ENCODE data around the gene MTNR1A. TPM values are rescaled to one million over a fixed set of nuclear protein-coding genes. Genes with fewer than 3 reads are reported as not detected.
A peak's percentile ranks its signal among the peaks of the same experiment; 100 is the strongest.

The MTNR1A gene
- total and polyA plus RNA-seq, 2 experiments from 2014 or later = 0.32 to 1.4 TPM

DNA sequence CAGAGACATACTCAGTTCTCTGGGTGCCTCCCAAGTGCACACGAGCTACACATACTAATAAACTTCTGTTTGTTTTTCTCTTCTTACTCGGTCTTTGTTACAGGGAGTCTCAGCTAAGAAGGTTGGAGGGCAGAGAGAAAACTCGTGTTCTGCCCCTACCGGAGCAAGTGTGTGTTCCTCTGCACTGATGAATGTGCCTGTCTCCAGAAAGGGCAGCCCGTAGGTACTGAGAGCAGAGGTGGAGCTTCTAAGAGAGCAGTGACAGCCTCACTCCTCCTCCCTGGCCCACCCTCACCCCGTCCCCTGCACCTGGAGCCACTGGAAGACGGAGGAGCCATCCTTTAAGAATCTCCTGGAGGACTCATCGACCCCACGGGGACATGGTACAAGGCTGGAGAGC lies 67.6 kb downstream of the MTNR1A start (continued):
- TF ChIP-seq, protein P1, sequence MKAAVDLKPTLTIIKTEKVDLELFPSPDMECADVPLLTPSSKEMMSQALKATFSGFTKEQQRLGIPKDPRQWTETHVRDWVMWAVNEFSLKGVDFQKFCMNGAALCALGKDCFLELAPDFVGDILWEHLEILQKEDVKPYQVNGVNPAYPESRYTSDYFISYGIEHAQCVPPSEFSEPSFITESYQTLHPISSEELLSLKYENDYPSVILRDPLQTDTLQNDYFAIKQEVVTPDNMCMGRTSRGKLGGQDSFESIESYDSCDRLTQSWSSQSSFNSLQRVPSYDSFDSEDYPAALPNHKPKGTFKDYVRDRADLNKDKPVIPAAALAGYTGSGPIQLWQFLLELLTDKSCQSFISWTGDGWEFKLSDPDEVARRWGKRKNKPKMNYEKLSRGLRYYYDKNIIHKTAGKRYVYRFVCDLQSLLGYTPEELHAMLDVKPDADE (IDR thresholded peaks at IDR 0.05) = no peak
- TF ChIP-seq JUNB (IDR thresholded peaks at IDR 0.05; ENCODE audit: unreplicated experiment) = no peak

DNA sequence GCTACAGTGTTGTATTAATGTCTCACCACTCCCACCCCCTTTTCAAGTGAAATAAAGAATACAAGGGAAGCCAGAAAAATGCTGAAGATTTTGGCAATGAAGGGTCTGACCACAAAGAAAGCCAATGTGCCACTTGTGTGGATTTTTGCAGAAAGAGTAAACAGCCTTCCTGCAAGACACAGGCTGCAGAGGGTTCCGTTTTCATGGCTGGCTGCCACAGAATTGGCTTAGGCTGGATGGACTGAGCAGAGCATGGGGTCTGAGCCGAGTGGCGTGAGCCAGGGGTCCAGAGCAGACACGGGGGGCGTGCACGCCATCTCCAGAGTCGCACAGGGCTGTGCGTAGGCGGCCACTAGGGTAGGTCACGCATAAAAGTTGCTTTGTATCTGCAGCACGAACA lies 69.2 kb downstream of the MTNR1A start:
- Histone ChIP-seq H2AFZ (peak overlapping the region; percentile 52; the same call in 1 of the 2 replicates), H3K9me2 (ENCODE audit: insufficient read depth) (peaks cover under 1% of the 10 kb centered on the region; the same call in 1 of the 2 replicates), H3K27me3 (ENCODE audit: insufficient read depth) (no peaks in the 10 kb centered on the region), H3K27ac (ENCODE audit: low read depth) (no peak overlapping the region), H3F3A (replicated peaks; ENCODE audit: low read depth) (no peaks in the 10 kb centered on the region), H3K4me2 (no peak overlapping the region), H3K4me3 (no peak overlapping the region), H3K36me3 (ENCODE audit: insufficient read depth) (no peaks in the 10 kb centered on the region), H3K79me2 (replicated peaks; ENCODE audit: insufficient read depth) (no peaks in the 10 kb centered on the region), H4K20me1 (replicated peaks; ENCODE audit: insufficient read depth) (no peaks in the 10 kb centered on the region), H3K4me1 (ENCODE audit: insufficient read depth) (no peaks in the 10 kb centered on the region; the same call in 1 of the 2 replicates)
- DNase-seq (ENCODE audit: low spot score) (no peak), ATAC-seq (peak; percentile 44; the same call in 2 of the 3 replicates)
- H3K36me3 Mint-ChIP-seq (ENCODE audit: low read depth) = peaks cover 15% of the 10 kb centered on the region
- peaks cover 20% of the 10 kb centered on the region for H3K9me3 Mint-ChIP-seq
- no peaks in the 10 kb centered on the region for H3K27me3 Mint-ChIP-seq (ENCODE audit: insufficient read depth, low read depth, poor library complexity)
- H3K4me3 Mint-ChIP-seq = no peak overlapping the region
- H3K27ac Mint-ChIP-seq = no peak overlapping the region
- peaks cover 9% of the 10 kb centered on the region for H3K4me1 Mint-ChIP-seq
- no peak for TF ChIP-seq POLR2AphosphoS5 (IDR thresholded peaks at IDR 0.05; ENCODE audit: low read depth)
- TF ChIP-seq, protein P2, sequence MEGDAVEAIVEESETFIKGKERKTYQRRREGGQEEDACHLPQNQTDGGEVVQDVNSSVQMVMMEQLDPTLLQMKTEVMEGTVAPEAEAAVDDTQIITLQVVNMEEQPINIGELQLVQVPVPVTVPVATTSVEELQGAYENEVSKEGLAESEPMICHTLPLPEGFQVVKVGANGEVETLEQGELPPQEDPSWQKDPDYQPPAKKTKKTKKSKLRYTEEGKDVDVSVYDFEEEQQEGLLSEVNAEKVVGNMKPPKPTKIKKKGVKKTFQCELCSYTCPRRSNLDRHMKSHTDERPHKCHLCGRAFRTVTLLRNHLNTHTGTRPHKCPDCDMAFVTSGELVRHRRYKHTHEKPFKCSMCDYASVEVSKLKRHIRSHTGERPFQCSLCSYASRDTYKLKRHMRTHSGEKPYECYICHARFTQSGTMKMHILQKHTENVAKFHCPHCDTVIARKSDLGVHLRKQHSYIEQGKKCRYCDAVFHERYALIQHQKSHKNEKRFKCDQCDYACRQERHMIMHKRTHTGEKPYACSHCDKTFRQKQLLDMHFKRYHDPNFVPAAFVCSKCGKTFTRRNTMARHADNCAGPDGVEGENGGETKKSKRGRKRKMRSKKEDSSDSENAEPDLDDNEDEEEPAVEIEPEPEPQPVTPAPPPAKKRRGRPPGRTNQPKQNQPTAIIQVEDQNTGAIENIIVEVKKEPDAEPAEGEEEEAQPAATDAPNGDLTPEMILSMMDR (conservative IDR thresholded peaks at IDR 0.05; ENCODE audit: low read depth in 2 of 2) = no peak
- no peak for TF ChIP-seq EZH2 (IDR thresholded peaks at IDR 0.05; ENCODE audit: low read depth, unreplicated experiment)
- no peak for TF ChIP-seq EZH2phosphoT487 (IDR thresholded peaks at IDR 0.05; ENCODE audit: unreplicated experiment)
- TF ChIP-seq, protein P3, sequence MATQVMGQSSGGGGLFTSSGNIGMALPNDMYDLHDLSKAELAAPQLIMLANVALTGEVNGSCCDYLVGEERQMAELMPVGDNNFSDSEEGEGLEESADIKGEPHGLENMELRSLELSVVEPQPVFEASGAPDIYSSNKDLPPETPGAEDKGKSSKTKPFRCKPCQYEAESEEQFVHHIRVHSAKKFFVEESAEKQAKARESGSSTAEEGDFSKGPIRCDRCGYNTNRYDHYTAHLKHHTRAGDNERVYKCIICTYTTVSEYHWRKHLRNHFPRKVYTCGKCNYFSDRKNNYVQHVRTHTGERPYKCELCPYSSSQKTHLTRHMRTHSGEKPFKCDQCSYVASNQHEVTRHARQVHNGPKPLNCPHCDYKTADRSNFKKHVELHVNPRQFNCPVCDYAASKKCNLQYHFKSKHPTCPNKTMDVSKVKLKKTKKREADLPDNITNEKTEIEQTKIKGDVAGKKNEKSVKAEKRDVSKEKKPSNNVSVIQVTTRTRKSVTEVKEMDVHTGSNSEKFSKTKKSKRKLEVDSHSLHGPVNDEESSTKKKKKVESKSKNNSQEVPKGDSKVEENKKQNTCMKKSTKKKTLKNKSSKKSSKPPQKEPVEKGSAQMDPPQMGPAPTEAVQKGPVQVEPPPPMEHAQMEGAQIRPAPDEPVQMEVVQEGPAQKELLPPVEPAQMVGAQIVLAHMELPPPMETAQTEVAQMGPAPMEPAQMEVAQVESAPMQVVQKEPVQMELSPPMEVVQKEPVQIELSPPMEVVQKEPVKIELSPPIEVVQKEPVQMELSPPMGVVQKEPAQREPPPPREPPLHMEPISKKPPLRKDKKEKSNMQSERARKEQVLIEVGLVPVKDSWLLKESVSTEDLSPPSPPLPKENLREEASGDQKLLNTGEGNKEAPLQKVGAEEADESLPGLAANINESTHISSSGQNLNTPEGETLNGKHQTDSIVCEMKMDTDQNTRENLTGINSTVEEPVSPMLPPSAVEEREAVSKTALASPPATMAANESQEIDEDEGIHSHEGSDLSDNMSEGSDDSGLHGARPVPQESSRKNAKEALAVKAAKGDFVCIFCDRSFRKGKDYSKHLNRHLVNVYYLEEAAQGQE (IDR thresholded peaks at IDR 0.05; ENCODE audit: unreplicated experiment) = no peak
- no peak for TF ChIP-seq CREB1 (CRISPR knock-in tag; IDR thresholded peaks at IDR 0.05; ENCODE audit: low read depth)
- no peak for TF ChIP-seq JUNB (IDR thresholded peaks at IDR 0.05; ENCODE audit: unreplicated experiment)
- no peak for TF ChIP-seq STAT1 (IDR thresholded peaks at IDR 0.05; ENCODE audit: unreplicated experiment)
- TF ChIP-seq NANOG (IDR thresholded peaks at IDR 0.05; ENCODE audit: borderline replicate concordance) = no peak
- TF ChIP-seq, protein P1 (IDR thresholded peaks at IDR 0.05) = no peak
- no peak for TF ChIP-seq ZNF331 (CRISPR knock-in tag; IDR thresholded peaks at IDR 0.05; ENCODE audit: low read depth)
